WI38 (cell line): ENCODE measurements around the gene CDCP2.
"Not testable (repeated sequence)": the region's sequence is repeated elsewhere in the genome, so short reads cannot be mapped to it uniquely, and the experiment has no call there.

Experiments used
- H3K4me3 ChIP-seq: 2 replicates; pipeline ENCODE4 v1.5.1; 2011; ENCODE audit warnings: low read depth, mild to moderate bottlenecking, control low read depth, low read length
- CTCF ChIP-seq: IDR thresholded peaks from 2 replicates; pipeline ENCODE4 v1.5.1; 2012; ENCODE audit warnings: low read depth, mild to moderate bottlenecking, control low read depth, low read length

CDCP2 gene

GRCh38 chr1:54167422-54168139 lies 14.8 kb upstream of the CDCP2 start:
- no peak for TF ChIP-seq CTCF
- no peak overlapping the region for H3K4me3 ChIP-seq

GRCh38 chr1:54166357-54166756 lies 13.6 kb upstream of the CDCP2 start:
- H3K4me3 ChIP-seq = not testable (repeated sequence)

GRCh38 chr1:54165146-54165545 lies 12.3 kb upstream of the CDCP2 start:
- no peak for TF ChIP-seq CTCF
- H3K4me3 ChIP-seq = no peak overlapping the region

GRCh38 chr1:54163573-54163972 lies 10.8 kb upstream of the CDCP2 start:
- no peak for TF ChIP-seq CTCF
- no peak overlapping the region for H3K4me3 ChIP-seq

GRCh38 chr1:54163051-54163450 lies 10.3 kb upstream of the CDCP2 start:
- TF ChIP-seq CTCF = no peak
- H3K4me3 ChIP-seq = no peak overlapping the region

- TF ChIP-seq CTCF = no peak
- no peak overlapping the region for H3K4me3 ChIP-seq
These were observed 8.8 kb upstream of the CDCP2 start for GRCh38 chr1:54161495-54162168.

GRCh38 chr1:54160351-54160750 lies 7.6 kb upstream of the CDCP2 start:
- no peak for TF ChIP-seq CTCF
- H3K4me3 ChIP-seq = no peak overlapping the region
